ENCODE results near the gene HSPA13.

- TF ChIP-seq CTCF (IDR thresholded peaks at IDR 0.05; ENCODE audit: poor library complexity, severe bottlenecking) (no peak), EZH2 (IDR thresholded peaks at IDR 0.05; ENCODE audit: borderline replicate concordance, insufficient read depth, low read length, poor library complexity, severe bottlenecking) (no peak), MXI1 (conservative IDR thresholded peaks at IDR 0.05; ENCODE audit: poor library complexity, severe bottlenecking) (no peak), SMC3 (conservative IDR thresholded peaks at IDR 0.05; ENCODE audit: poor library complexity) (no peak), POLR2AphosphoS5 (IDR thresholded peaks at IDR 0.05) (no peak), EP300 (conservative IDR thresholded peaks at IDR 0.05; ENCODE audit: poor library complexity, severe bottlenecking) (no peak)
Observed at GRCh38 chr21:14388282-14388681, 5.3 kb upstream of the HSPA13 start.

Measured in neural cell (in vitro differentiated cells).